RPMI7951 (cell line): Measurements from ENCODE around the gene RBMS1. TPM values are rescaled to one million over a fixed set of nuclear protein-coding genes. Genes with fewer than 3 reads are reported as not detected.

ENCODE experiments used
- DNase-seq: peaks from one replicate; pipeline ENCODE4 v3.0.0-alpha.2; 2012; ENCODE audit warnings: low read depth
- total RNA-seq: library from RNA; depleted of rRNA; stranded (reverse); fragments of >200 nt; shearing (Covaris generic); gene quantifications from 2 replicates; pipeline ENCODE4 v1.2.3, GENCODE V29; 2014

Gene RBMS1
- total RNA-seq, 1 experiment from 2014 or later, result 82.7 TPM

DNA sequence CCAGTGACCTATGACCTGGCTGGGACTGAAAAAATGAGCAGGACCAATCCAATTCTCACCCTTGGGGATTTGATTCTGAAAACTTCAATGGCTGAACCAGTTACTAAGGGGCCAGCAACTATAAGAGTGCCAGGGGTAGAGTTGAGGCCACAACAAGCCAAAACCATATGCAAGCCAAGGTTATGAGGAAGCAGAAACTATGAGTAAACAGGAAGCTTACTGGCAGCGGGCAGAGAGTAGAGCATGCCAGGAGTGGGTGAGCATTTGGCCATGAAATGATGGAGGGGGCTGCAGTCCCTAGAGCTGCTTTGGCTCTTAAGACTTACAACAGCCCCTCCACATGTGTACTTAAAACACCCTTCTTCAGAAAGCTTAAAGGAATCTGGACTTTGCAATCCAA, 82.4 kb downstream of the RBMS1 start:
- DNase-seq, result peak; percentile 80

DNA sequence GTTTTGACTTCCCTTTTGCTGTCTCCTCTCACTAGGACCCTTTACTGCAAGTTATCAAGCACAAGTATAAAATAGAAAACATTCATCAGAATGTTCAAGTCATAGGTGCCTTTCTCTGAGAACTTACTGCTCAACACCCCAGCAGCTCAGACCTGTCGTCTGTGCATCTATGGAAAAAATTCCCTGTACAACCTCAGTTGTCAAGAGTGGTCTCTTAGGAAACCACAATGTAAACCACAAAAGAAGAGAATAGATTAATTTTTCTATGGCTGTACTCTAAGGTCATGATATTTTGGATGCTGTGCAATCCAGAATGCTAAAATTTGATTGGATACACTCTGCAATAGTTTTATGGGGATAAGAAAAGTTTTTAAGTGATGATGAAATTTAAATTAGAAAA, 84.1 kb downstream of the RBMS1 start:
- DNase-seq, result no peak

DNA sequence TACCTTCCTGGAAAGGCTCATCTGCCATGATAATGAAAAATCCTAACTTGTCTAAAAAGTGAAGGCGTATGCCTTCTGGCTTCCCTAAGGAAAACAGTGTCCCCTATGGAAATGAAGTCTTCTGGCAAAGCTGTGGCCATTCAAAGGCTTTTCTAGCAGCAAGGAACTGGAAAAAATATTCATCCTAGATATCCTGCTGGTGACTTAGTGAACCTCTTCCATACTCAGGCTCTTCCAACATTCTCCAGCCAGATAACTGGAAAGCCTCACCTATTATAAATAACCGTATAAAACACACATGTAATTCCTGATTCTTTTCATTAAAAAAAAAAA, 84.7 kb downstream of the RBMS1 start:
- no peak for DNase-seq

DNA sequence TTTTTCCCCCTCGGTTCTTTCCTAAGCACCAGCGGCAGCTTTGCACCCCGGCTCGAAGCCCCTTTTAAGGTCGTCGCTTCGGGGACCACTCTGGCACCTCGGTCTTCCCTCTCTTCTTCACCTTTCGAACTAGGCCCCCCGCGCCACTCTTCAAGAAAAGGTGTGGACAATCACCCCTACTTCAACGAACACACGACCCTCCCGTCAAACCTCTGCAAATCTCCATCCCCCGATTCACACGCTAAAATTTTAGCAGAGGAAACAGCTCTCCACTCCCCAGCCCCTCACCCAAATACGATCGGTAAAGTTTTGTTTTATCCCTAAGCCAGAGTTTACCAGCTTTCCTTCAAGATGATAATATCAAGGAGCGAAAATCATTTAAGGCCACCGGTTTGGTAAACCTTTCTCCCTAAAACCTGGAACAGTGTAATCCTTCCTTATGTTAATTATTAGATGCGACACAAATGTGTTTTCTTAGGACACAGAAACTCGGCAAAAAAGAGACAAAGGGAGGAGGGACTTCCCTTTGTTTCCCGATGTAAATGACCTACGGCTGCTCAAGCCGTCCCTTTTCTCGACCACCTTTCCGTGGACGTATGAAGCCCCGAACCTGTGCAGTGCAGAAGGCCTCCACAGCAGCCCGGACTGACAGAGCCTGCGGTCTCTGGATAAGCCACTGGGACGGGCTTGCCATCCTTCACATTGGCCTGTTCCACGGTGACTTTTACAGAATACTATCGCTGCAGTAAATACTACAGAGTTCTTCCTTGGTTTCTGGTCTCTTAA, 85.2 kb downstream of the RBMS1 start:
- no peak for DNase-seq

DNA sequence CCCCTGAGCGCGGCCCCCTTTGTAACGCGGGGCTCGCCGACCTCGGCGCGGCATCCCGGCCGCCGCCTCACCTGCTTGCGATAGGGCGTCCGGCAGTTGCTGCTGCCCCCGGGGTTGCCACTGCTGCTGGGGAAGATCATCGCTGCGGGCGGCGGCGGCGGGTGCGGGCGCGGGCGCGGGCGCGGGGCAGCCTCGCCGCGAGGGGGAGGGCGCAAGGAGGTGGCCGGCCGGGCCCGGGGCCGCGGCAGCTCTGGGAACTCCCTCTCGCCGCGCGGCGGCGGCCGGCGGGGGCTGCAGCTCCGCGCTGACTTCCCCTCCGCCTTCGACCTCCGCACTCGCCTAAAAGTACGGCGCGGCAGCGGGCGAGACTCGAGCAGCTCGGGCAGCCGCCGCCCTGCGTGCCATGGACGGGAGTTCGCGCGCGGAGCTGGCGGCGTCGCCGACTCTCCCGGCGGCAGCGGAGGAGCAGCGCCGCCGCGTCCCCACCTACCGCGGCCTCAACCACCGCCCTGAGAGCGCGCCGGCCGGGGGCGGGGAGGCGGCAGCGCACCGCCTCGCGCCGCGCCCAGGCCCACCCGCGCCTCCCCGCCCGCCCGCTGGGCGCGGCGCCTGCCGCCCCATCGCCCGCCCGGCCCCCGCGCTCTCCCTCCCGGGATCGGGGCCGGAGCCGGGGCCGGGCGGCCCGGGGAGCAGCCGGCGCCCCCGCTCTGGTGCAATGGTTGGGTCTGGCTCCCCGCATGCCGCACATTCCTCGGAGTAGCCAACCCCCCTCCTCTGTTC, 86.0 kb downstream of the RBMS1 start:
- DNase-seq, result peak; percentile 68

DNA sequence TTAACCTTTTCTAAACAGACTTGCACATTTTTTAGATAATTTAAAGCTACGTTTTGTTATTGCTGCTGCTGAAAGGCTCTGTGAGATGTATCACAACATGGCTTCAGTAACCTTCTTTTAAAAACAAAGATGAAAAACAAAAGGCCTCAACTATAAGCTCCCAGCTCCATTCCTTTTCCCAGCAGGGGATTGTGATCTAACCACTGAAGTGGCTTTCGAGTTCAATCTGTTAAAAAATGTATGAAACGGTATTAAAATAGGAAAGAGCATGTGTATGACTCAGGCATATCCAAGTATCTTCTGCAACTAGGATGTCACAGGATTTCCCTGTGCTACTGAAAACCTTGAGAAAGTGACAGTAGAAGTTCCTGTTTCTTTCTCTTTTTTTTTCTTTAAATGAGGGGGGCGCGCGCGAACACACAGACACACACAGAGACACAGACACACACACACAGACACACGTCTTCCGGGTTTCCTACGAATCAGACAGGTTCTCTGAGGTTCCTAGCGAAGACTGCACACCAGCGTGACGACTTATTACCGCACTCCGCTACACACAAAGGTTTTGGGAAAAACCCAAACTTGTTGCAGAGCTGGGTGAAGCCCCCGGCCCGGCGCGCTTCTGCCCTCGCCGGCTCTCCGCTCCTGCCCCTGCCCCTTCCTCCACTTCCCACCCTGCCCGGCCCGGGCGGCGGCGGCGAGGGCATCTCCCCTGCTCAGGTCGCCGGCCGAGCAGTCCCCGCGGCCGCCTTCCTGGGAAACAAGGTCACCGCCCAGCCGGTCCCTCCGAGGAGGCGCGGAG, 86.8 kb downstream of the RBMS1 start:
- DNase-seq, result peak; percentile 79

DNA sequence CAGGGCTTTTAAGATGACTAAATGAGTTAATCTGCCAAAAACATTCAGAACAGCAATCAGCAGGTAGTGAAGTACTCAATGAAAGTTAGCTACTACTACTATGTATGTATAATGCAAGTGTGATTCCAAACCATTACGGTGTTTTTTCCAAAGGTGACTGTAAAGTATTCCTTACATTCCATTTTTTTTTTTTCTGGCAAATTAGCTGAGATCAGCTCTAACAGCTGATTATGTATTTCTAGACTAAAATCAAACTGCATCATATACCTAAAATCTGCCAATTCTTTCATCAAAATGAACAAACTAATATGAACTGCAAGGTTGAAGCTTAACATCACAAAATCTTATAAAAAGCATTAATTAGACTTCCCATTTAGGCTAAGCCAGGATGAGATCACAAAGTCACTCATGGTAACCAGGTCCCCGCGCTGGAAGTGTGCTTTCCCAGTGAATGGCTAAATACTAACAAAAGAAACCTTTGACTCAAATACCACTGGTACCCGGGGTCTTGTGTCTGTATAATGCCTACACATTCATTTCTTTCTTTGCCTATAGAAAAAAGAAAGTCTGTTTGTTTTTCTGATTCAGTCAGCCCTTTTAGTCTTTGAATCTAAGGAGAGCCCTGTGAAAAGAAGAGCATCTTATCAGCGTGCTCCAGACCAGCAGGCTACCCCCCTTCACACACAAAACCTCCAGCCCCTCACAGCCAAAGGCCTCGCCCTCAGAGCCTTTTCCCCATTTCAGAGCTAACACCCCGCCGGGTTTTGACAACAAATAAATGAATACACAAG, 88.3 kb downstream of the RBMS1 start:
- no peak for DNase-seq

DNA sequence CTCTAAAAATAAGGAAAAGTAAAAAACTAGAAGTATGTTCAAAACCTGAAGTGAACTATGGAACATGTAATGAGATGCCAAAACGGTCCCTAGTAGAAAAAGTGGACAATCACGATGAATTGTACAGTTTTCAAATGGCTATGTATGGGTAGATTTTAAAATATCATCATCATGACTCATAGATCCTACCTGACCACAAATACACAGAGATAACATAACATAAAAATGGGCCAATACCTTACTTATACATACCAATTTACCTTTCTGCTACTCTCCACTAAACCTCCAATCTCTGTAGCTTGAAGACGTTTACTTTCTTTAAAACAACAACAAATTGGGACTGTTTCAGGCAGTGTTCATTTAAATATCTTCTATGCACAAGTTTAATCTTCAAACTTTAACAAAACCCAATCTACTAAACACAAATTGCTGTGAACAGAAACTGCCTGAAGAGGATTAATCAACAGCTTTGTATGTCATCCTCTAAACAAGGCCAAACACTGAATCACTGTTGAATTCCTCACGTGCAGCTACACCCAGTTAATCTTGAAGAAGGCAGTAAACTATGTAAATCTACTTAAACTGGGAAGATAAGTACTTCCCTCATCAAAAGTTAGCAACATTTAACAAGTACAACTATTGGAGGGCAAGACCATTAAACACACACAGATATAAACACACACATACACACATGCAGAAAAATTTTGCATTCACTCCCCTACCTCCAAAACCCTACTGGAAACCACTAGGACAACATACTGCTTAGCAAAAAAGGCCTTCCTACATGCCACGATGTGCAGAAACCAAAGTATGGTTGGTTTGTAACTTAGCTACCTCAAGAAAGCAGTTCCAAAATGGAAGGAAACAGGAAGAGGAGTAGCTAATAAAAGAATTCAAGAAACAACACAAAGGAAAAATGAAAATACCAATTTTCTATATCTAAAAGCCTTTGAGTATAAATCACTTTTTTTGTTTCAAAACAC, 90.3 kb downstream of the RBMS1 start:
- peak; percentile 53 for DNase-seq

DNA sequence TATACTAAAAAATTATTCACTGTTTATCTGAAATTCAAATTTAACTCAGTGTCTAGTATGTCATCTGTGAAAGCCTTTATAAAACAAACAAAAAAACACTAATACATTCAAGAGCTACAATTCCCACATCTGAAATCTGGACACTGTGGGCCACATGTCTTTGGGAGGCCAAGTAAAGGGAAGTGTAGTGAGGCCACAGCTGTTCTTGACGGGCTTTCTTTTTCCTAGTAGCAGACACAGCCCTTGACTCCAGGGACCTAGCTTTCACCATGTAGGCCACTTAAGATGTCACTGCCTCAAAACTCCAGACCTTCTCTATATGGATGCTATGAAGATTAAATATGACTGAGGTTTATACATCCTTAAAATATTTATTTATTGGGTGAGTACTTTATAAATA, 91.1 kb downstream of the RBMS1 start:
- peak; percentile 57 for DNase-seq

DNA sequence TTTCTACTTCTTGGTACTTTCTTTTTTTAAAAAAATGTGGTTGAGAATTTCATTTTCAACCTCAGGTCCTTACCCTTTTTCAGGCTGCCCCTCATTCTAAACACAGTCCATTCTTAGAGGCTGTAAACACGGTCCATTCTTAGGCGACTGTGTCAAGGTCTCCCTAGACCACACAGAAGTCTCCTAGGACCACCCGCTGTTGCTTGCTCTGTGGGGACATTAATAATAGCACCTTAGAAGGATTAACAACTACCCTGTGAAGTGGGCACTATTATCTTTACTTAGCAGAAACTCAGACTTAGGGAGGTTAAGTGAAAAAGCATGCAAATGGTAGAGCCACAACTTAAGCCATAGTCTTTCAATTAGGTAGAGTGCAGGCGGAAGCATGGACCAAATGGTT, 91.7 kb downstream of the RBMS1 start:
- DNase-seq, result no peak

DNA sequence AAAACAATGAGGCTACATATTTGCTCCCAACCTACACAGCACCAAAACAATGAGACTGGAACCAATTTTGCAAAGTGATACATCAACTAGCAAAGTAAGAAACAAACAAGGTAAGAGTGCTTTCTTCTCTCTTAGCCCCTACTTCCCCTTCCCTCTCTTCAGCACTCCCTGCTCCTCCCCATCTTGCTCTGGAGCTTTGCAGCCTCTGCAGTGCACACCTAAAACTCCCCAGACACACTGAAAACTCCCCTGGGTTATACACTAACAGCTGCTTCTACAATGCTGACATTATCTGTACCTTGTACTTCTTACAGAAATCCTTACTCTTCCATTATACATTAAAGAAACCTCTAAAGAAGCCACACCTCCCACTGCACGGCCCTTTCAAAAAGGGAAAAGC, 93.7 kb downstream of the RBMS1 start:
- DNase-seq, result no peak

DNA sequence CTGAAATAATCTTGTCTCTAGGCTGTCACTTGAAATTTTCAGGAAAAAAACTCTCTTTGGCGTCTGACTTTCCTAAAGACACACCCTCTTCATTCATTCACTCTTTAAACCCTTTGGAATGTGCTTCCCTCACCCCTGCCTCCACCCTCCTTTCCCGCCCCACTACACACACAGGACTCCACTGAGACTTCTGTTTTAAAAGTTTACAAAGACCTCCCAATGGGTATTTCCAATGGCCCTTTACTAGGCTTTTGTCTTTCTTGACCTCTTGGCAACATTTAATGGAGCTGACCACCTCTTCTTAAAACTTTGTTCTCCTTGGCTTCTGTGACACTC, 96.1 kb downstream of the RBMS1 start:
- DNase-seq, result no peak

DNA sequence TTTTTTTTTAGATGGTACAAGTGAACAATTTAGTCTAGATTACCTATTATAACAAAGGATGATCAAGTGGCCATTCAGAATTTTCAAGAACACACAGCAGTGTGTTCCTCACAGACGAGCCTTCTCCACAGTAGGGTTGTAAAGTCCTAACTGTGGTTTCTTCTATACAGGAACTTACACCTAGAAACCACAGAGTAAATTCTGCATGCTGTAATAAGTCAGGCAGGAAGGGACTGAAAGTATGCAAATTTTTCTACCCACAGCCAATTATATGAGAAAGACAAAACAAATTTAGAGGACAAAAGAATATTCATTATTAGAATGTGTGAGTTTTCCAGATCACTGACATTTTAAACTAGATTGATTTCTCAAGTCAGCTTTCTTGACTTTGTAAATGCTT, 99.5 kb downstream of the RBMS1 start:
- no peak for DNase-seq

DNA sequence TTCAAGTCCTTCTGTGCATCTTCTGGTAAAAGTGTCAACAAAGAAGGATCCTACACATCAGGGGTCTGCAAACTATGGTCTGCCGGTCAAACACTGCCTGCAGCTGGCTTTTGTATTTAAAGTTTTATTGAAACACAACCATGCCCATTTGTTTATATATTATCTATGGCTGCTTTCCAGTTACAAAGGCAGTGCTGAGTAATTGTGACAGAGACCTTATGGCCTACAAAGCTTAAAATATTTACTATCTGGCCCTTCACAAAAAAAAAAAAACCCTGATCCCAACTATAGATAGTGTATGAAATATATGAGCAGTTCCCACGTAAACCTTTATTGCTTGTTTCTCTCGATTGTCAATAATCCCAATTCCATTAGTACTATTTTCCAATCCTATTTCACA, 101.4 kb downstream of the RBMS1 start:
- no peak for DNase-seq

DNA sequence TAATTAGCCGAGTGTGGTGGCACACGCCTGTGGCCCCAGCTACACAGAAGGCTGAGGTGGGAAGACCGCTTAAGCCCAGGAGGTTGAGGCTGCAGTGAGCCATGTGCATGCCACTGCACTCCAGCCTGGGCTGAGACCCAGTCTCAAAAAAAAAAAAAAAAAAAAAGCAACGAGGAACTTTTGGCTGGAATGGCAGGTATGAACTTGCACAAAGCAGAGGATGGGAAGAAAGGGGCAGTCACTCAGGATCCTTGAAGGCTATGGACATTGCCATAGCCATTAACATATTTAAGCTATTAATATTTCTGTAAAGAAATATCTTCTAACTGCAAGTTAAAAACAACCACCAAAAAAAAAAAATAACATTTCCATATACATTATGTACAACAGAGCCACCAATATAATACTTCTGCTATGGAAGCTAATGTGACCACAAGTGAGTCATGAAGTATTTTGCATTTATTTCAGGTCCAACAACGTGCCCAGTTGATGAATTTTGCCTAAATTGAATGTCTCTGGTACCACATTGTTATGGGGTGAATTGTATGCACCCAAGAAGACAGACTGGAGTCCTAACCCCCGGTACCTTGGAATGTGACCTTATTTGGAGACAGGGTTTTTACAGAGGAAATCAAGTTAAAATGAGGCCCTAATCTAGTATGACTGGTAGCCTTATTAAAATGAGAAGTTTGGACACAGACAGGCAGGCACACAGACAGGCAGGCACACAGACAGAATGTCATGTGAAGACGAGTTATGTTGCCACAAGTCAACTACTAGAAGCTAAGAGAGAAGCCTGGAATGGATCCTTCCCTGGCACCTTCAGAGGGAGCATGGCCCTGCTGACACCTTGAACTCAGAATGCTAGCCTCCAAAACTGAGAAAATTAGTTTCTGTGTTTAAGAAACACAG, 102.8 kb downstream of the RBMS1 start:
- DNase-seq, result peak; percentile 73

DNA sequence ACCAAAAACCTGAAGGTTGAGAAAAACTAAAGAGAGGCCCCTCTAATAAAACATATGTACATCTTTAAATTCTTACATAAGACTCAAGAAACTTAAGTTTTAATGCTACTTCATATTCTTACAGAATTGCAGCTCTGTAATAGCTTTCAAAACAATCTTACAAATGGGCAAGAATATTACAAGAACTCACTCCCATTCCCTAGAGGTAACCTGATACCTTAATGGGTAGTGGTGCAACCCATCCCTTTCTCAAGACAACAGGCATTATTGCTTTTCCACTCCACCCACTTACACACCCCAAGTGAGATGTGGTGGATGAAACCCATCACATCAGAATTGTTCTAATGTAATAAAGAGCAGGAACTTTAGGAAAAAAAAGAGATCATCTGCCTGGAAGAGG, 103.7 kb downstream of the RBMS1 start:
- no peak for DNase-seq

DNA sequence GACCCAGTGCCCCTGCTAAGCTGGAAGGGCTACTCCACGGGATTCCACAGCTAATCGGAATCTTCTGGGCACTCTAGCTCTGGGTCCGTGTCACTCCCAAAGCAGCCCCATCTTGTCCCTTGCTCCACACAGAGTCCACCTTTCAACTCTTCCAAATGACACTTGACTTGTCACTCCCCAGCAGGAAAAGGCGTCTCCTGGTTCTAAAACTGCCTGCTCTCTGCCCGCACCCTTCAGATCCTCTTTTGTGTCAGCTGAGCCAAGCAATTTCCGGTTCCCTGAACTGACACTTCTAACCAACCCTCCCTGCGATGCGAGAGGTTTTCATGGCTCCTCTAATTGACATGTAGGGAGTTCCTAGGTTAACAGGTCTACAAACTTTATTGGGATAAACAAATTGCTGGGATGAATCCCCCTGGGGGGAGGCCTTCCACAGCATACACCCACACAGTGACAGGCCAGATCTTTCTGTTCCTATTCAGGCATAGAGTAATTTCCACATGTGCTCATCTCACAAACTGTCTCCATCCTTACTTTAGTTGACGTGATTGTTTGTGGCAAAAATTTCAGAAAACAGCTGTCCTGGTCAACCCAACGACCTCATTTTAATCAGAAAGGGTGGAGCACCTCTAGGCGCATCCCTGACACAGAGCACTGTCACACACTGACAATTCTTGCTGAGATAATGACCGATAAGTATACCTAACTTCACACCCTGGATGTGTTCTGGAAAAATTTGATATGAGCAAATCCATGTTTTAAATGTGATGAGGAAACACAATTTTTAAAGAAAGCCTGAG, 104.9 kb downstream of the RBMS1 start:
- no peak for DNase-seq

DNA sequence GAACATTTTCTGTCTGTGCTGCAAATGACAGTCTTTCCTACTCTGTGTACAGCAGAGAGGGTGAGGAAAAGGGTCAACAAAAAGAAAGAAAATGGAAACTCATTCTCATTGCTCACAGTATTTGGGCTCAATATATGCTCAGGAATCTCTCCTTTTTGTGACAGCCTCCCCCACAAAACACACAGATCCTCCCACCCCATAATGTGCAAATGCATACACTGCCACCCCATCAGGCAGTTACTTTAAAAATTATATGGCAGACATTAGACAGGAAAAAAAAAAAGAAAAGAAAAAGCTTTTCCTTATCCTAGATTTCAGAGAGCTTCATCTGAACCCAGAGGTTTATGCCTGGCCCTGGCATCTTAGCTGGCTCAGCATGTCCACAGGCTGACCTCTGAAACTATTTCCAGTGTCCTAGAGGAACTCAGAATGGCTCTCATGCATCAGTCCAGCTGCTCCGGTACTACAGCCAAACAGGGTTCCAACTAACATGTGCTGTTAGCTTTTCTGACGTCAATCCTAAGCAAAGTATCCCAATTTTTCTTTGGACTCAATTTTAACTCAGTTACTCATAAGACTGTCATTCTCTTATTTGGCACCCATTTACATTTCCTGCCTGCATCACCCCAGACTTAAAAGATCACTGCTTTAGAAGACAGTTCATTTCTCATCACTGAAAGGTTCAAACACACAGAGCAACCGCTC, 105.9 kb downstream of the RBMS1 start:
- DNase-seq, result peak; percentile 94
